HS-5 (cell line): ENCODE results near the gene SFTPA2.
A peak's percentile ranks its signal among the peaks of the same experiment; 100 is the strongest.
"Not testable (repeated sequence)": the region's sequence is repeated elsewhere in the genome, so short reads cannot be mapped to it uniquely, and the experiment has no call there.

Experiments
- DNase-seq: peaks from one replicate; pipeline ENCODE4 v3.0.0-alpha.2; 2012; ENCODE audit warnings: low read depth

SFTPA2 gene

DNA sequence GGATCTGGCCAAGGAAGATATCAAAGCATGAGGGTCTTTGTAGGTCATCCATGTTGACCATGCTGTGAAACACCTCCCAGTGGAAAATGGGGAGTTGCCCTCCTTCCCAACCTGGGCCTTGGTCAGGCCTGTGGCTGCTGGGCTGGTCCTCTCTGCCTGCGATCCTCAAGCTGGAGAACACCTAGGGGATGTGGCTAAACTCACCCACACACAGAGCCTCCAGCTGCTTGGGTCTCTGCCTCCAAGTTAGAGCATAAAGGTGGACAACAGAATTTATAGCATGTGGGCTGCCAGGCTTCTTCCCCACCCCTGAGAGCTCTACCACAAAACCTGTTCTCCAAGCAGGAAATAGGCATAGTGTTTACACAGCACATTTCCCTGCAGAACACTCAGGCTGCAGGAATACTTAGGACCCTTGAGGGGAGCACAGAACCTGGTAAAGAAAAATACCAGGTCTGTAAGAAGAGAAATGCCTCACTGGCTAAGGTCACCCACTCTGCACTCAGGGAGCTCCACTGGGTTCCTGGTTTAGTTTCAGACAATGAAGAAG is at the start of gene SFTPA2:
Gene SFTPA2, minus strand, starts transcription at position 248 of the 550 bp plus-strand sequence. CDS start 924 bp downstream, outside the sequence.
- no peak for DNase-seq

DNA sequence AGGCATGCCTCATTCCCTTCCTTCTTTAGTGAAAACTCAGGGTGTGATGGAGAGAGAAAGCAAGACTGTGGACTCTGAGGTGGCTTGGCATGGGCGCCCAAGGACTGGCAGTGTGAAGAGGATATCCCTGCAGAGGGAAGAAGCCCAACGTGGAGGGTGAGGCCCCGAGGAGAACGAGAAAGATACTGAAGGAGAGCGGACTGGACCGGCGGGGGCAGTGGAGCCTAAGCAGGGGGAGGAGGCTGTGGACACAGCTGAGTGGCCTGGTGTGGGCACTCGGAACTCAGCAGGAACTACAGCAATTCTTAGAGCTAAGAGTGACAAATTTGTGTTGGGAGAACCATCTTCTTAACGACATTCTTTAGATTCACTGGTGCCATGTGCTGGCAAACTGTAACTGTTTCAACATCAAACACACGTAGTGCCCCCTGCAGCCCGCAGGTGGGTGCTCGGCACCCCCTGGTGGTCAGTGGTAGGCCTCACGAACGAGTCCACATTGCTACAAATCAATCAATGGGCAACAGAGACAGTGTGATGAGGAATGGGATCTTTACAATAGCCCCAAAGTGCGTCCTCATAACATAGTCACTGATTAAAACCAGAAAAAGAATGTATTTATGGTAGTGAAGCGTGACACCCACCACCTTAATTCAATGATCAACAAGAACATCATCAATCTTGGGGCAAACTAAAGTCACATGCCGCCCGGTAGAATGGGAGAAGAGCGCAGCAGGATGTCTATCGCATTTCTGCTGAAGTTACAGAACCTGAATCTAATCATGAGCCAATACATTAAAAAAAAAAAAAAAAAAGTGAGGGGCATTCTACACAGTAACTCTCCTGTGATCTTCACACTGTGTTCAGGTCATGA is 48.5 kb upstream of the SFTPA2 start:
- DNase-seq = no peak

DNA sequence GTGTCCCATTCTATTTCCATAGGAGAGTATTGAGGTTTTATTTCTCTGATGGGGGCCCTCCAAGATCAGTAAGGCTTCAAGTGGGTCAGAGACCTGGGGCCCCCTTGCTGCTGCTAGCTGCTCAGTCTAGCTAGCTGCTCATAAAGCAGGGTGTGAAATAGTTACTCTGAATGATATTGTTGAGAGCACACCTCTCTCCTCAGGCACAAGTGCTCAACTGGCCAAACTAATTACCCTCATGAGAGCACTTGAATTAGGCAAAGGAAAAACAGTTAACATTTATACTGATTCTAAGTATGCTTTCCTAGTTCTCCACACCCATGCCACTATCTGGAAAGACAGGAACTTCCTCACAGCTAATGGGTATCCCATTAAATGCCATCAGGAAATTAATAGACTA is 45.1 kb upstream of the SFTPA2 start:
- DNase-seq = no peak

DNA sequence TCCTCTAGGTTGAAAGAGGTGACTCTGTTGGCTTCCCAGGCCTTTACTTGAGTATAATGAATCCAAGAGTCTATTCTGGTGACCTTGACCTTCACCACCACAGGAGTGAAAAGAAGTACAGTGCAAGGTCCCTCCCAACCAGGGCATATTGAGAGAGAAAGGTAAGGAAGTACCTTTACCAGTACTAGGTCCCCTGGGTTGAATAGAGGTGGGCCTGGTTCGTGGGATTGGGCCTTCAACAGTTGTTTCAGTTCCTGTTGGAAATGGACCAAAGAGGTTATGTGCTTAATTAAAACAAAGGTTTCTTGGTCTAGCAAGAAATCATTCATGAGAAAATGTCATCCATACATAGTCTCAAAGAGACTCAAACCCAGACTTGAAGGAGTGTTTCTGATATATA is 44.1 kb upstream of the SFTPA2 start:
- DNase-seq = no peak

GRCh38 chr10:79602953-79603352 is 42.7 kb upstream of the SFTPA2 start:
- no peak for DNase-seq

DNA sequence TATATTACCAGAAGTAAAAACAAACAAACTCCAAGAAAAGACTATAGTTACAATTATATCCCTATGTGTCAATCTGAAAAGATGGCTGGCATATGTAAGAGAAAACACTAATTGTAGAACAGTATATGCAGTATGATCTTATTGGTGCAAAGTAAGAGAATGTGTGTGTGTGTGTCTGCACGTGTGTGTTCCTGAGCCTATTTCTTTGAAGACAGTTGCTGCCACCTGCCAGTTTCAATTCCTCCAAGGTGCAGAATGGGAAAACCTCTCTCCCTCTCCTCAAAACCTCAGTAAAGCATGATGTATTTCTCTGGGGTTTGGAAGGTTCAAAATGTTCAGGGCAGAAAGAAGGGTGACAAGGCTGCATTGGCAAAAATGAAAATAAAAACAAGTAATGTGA is 41.7 kb upstream of the SFTPA2 start:
- DNase-seq = no peak

DNA sequence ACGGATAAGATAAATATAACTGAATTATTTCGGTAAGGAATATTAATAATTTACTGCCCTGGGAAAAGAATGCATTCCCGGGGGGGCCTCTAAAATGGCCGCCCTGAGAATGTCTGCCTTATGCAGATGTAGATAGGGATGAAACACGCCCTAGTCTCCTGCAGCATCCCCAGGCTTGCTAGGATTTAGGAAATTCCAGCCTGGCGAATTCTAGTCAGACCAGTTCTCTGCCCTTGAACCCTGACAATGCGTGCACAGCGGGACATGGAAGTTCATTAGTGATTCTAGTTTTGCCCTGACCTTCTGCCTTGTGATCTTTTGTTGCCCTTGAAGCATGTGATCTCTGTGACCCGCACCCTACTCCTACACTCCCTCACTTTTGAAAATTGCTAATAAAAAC is 39.4 kb upstream of the SFTPA2 start:
- not testable (repeated sequence) for DNase-seq

GRCh38 chr10:79595510-79595909 is 35.3 kb upstream of the SFTPA2 start:
- DNase-seq = no peak

DNA sequence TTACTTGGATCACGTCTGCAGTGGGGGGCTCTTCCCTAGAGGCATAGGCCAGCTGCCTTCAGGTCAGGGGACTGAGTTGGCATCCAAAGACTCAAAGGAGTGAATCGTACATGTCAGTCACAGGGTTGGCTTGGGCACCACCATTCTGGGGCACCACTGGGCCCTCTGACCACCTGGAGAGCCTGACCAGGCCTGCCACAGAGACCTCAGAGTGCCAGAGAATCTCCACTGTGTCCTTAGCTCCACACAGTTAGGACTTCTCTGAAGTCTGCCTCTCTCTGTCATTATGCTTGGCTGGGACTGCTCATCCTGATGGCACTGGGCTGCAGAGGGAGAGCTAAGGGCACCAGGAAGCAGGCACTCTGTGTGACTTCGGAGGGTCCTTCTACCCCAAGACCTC is 34.4 kb upstream of the SFTPA2 start:
- not testable (repeated sequence) for DNase-seq

- DNase-seq = no peak
Observed at GRCh38 chr10:79593377-79593776, 33.2 kb upstream of the SFTPA2 start.

GRCh38 chr10:79588800-79589199 is 28.6 kb upstream of the SFTPA2 start:
- DNase-seq = no peak

DNA sequence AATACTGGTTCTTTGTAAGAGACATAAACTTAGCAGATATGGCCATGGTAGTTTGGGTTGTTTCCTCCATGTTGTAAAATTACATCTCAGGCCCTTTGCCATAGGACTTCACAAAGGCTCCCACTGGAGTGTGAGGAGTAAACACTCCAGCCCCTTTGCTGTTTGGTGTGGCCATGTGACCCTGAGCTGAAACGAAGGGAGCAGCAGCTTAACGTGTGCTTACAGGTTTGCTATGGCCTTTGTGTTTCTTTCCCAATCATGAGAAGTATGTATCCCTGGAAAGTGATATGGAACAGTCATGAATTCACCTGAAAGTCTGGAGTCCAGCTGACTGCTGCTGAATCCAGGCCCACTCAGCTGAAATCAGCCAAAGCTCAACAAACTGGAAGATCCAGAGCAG is 26.7 kb upstream of the SFTPA2 start:
- DNase-seq = no peak

GRCh38 chr10:79585870-79586527 is 25.8 kb upstream of the SFTPA2 start:
- no peak for DNase-seq

GRCh38 chr10:79583488-79584024 is 23.3 kb upstream of the SFTPA2 start:
- DNase-seq = no peak

DNA sequence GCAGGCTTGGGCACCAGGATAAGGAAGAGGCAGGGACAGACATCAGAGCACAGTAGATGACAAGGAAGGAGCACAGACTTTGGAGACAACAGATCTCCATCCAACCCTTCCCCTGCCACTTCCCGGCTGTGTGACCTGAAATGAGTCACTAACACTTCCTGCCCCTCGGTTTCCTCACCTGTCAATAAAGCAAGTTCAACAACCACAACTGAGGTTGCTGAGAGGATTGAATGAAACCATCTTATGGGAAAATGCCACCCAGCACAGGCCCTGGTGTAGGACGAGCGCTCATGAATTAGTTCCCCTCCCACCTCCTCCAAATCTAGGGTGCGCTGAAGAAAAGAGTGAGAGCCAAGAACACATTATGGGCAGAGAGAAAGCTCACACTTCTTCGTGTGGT is 22.7 kb upstream of the SFTPA2 start:
- DNase-seq = not testable (repeated sequence)

- DNase-seq = no peak
Observed at GRCh38 chr10:79582096-79582495, 21.9 kb upstream of the SFTPA2 start.

GRCh38 chr10:79581044-79581443 is 20.8 kb upstream of the SFTPA2 start:
- DNase-seq = no peak

- no peak for DNase-seq
Observed at GRCh38 chr10:79579361-79579760, 19.2 kb upstream of the SFTPA2 start.

GRCh38 chr10:79570624-79571023 is 10.4 kb upstream of the SFTPA2 start:
- not testable (repeated sequence) for DNase-seq

- DNase-seq = no peak
Observed at GRCh38 chr10:79563426-79563825, 3.2 kb upstream of the SFTPA2 start.

GRCh38 chr10:79562135-79562756 is 2.0 kb upstream of the SFTPA2 start:
- DNase-seq = peak; percentile 22

DNA sequence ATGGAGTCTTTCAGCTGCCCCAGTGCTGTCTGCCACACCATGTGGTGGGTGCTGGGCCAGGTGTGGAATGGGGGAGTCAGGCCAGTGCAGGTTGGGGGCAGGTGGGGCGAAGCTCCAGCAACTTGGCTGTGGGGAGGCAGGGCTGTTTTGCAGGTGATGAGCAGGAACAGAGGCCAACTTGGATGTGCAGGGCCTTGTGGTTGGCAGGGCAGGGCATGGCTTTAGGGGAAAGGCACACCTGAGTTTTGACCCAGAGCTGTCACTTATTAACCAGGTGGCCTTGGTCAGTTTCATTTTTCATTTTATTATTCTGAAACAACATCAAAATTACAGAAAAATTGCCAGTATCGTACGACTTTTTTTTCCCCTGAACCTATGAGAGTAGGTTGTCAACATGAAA is 1.1 kb upstream of the SFTPA2 start:
- DNase-seq = no peak
